ENCODE data around the gene IER5L.

GRCh38 chr9:129182122-129182521 lies 4.1 kb upstream of the IER5L start:
- TF ChIP-seq, protein P1, sequence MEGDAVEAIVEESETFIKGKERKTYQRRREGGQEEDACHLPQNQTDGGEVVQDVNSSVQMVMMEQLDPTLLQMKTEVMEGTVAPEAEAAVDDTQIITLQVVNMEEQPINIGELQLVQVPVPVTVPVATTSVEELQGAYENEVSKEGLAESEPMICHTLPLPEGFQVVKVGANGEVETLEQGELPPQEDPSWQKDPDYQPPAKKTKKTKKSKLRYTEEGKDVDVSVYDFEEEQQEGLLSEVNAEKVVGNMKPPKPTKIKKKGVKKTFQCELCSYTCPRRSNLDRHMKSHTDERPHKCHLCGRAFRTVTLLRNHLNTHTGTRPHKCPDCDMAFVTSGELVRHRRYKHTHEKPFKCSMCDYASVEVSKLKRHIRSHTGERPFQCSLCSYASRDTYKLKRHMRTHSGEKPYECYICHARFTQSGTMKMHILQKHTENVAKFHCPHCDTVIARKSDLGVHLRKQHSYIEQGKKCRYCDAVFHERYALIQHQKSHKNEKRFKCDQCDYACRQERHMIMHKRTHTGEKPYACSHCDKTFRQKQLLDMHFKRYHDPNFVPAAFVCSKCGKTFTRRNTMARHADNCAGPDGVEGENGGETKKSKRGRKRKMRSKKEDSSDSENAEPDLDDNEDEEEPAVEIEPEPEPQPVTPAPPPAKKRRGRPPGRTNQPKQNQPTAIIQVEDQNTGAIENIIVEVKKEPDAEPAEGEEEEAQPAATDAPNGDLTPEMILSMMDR (IDR thresholded peaks at IDR 0.05; ENCODE audit: low read length), result no peak
- TF ChIP-seq EZH2 (IDR thresholded peaks at IDR 0.05; ENCODE audit: borderline replicate concordance, low read length), result no peak
